NCI-H774 (cell line): ENCODE data around the gene IGSF21.

ENCODE experiments used
- DNase-seq: peaks from one replicate; lab custom pipeline; 2025; lab: John Stamatoyannopoulos, UW

The IGSF21 gene

DNA sequence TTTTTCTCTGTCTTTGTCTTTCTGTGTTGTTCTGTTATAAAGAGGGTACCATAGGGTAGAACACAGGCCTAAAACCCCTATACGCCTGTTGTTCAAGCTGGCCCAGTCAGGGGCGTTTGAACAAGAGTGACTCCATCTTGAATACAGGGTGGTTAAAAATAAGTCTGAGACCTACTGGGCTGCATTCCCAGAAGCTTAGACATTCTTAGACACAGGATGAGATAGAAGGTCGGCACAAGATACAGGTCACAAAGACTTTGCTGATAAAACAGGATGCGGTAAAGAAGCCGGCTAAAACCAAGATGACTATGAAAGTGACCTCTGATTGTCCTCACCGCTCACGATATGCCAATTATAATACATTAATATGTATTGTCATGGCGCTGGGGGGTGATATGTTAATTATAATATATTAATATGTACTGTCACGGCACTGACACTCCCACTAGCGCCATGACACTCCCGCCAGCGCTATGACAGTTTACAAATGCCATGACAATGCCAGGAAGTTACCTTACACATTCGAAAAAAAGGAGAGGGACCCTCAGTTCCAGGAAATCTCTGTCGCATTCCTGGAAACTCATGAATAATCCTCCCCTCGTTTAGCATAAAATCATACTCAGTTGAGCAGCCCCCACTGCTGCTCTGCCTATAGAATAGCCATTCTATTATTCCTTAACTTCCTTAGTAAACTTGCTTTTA is 314.6 kb downstream of the IGSF21 start:
- no peak for DNase-seq

DNA sequence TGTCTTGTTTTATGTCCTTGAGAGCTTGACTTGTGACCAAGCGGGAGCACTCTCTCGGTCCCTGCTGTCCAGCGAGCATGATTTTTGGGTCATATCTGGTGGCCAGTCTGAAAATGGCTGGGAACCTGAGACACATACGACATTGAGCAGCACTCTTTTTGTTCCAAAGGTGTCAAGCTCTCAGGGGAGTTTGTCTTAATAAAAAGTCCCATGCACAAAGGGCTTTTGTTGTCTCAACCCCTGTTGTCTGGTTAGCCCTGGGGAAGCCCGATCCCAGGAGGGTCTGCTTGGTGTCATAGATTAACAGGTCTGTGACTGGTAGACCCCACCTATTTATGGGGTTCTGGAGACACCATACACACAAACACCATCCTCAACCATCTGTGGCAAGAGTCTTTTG is 315.4 kb downstream of the IGSF21 start:
- no peak for DNase-seq

DNA sequence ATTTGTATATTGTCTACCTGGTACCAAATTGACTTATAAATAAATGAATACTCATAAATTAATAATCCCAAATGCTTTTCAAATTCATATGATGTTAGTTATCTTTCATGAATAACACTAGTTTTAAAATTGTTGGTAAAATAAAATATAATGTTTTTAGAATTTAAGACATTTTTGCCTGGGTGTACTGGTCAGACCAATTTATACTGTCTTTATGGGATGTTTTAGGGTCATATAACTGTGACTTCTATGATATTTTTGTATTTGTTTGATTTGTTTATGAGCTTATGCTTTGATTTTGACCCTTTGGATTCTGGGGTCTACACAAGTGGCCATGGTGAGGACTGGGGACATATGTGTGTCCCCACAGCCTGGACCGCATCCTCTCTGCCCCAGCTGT is 319.0 kb downstream of the IGSF21 start:
- no peak for DNase-seq
